ENCODE measurements around the gene AFAP1L2.
A peak's percentile ranks its signal among the peaks of the same experiment; 100 is the strongest.

AFAP1L2 gene

GRCh38 chr10:114304571-114305421 lies 99.5 kb downstream of the AFAP1L2 start:
- TF ChIP-seq CTCF (IDR thresholded peaks at IDR 0.05; ENCODE audit: low read length): peak; percentile 78
- TF ChIP-seq EZH2phosphoT487 (IDR thresholded peaks at IDR 0.05; ENCODE audit: low read length): no peak
- peak overlapping the region; percentile 56 for H3K4me3 ChIP-seq (ENCODE audit: low read length)
- H3K4me2 ChIP-seq (ENCODE audit: low read depth, low read length): peak overlapping the region; percentile 96
- no peaks in the 10 kb centered on the region for H3K36me3 ChIP-seq (replicated peaks; ENCODE audit: insufficient read depth, low read length)
- H3K27me3 ChIP-seq (replicated peaks; ENCODE audit: insufficient read depth, low read length): no peaks in the 10 kb centered on the region
- no peaks in the 10 kb centered on the region for H3K79me2 ChIP-seq (ENCODE audit: low read length)
- H4K20me1 ChIP-seq (ENCODE audit: insufficient read depth, low read length): no peaks in the 10 kb centered on the region
- peak overlapping the region; percentile 58 for H2AFZ ChIP-seq (ENCODE audit: low read length)
- no peaks in the 10 kb centered on the region for H3K9me3 ChIP-seq (replicated peaks; ENCODE audit: insufficient read depth, low read length)
- H3K9ac ChIP-seq (ENCODE audit: low read length): peak overlapping the region; percentile 19; the same call in 1 of the 2 replicates
- no peaks in the 10 kb centered on the region for H3K9me2 ChIP-seq (replicated peaks; ENCODE audit: insufficient read depth, low read length)
- H3F3A ChIP-seq (ENCODE audit: insufficient read depth, low read length): no peaks in the 10 kb centered on the region
- H3K27ac ChIP-seq (ENCODE audit: low read length): no peak overlapping the region
- H3K4me1 ChIP-seq (ENCODE audit: low read length): no peaks in the 10 kb centered on the region
- DNase-seq: peak; percentile 45

GRCh38 chr10:114304017-114304570 lies 100.2 kb downstream of the AFAP1L2 start:
- Histone ChIP-seq H3K9me2 (replicated peaks; ENCODE audit: insufficient read depth, low read length) (no peaks in the 10 kb centered on the region), H3K4me1 (ENCODE audit: low read length) (no peaks in the 10 kb centered on the region), H3K9me3 (replicated peaks; ENCODE audit: insufficient read depth, low read length) (no peaks in the 10 kb centered on the region), H3K4me2 (ENCODE audit: low read depth, low read length) (peak overlapping the region; percentile 96), H3K9ac (ENCODE audit: low read length) (peak overlapping the region; percentile 19; the same call in 1 of the 2 replicates), H4K20me1 (ENCODE audit: insufficient read depth, low read length) (no peaks in the 10 kb centered on the region), H3K27me3 (replicated peaks; ENCODE audit: insufficient read depth, low read length) (no peaks in the 10 kb centered on the region), H2AFZ (ENCODE audit: low read length) (peak overlapping the region; percentile 58), H3F3A (ENCODE audit: insufficient read depth, low read length) (no peaks in the 10 kb centered on the region), H3K79me2 (ENCODE audit: low read length) (no peaks in the 10 kb centered on the region), H3K4me3 (ENCODE audit: low read length) (peak overlapping the region; percentile 56), H3K27ac (ENCODE audit: low read length) (no peak overlapping the region), H3K36me3 (replicated peaks; ENCODE audit: insufficient read depth, low read length) (no peaks in the 10 kb centered on the region)
- DNase-seq: peak; percentile 85
- TF ChIP-seq CTCF (IDR thresholded peaks at IDR 0.05; ENCODE audit: low read length): peak; percentile 75
- no peak for TF ChIP-seq EZH2 (optimal IDR thresholded peaks at IDR 0.05; ENCODE audit: low read depth, low read length)
- TF ChIP-seq EZH2phosphoT487 (IDR thresholded peaks at IDR 0.05; ENCODE audit: low read length): no peak

GRCh38 chr10:114303556-114303955 lies 100.7 kb downstream of the AFAP1L2 start:
- no peaks in the 10 kb centered on the region for H3K79me2 ChIP-seq (ENCODE audit: low read length)
- H3K27me3 ChIP-seq (replicated peaks; ENCODE audit: insufficient read depth, low read length): no peaks in the 10 kb centered on the region
- DNase-seq: no peak
- H3K27ac ChIP-seq (ENCODE audit: low read length): no peak overlapping the region
- H3K4me2 ChIP-seq (ENCODE audit: low read depth, low read length): peak overlapping the region; percentile 96; the same call in 1 of the 2 replicates
- H2AFZ ChIP-seq (ENCODE audit: low read length): peak overlapping the region; percentile 58; the same call in 1 of the 2 replicates
- no peaks in the 10 kb centered on the region for H3K9me2 ChIP-seq (replicated peaks; ENCODE audit: insufficient read depth, low read length)
- no peaks in the 10 kb centered on the region for H4K20me1 ChIP-seq (ENCODE audit: insufficient read depth, low read length)
- H3K4me3 ChIP-seq (ENCODE audit: low read length): no peak overlapping the region
- TF ChIP-seq EZH2phosphoT487 (IDR thresholded peaks at IDR 0.05; ENCODE audit: low read length) (no peak), EZH2 (optimal IDR thresholded peaks at IDR 0.05; ENCODE audit: low read depth, low read length) (no peak), CTCF (IDR thresholded peaks at IDR 0.05; ENCODE audit: low read length) (no peak)
- H3K9ac ChIP-seq (ENCODE audit: low read length): no peak overlapping the region
- no peaks in the 10 kb centered on the region for H3F3A ChIP-seq (ENCODE audit: insufficient read depth, low read length)
- no peaks in the 10 kb centered on the region for H3K9me3 ChIP-seq (replicated peaks; ENCODE audit: insufficient read depth, low read length)
- H3K4me1 ChIP-seq (ENCODE audit: low read length): no peaks in the 10 kb centered on the region
- H3K36me3 ChIP-seq (replicated peaks; ENCODE audit: insufficient read depth, low read length): no peaks in the 10 kb centered on the region
